MM.1S (cell line): ENCODE data around the gene MRPL38.

Source experiments
- CTCF ChIP-seq: fragments of 300-600 bp; sonication (generic); IDR thresholded peaks from 2 replicates; pipeline ENCODE4 v1.5.1; 2016; ENCODE audit warnings: antibody characterized with exemption, low read length, mixed read lengths
- EZH2 ChIP-seq: fragments of 300-600 bp; sonication (generic); optimal IDR thresholded peaks from 2 replicates; pipeline ENCODE3; 2017; ENCODE audit warnings: low read depth, mild to moderate bottlenecking, antibody characterized with exemption, low read length, mixed read lengths
- EZH2phosphoT487 ChIP-seq: fragments of 300-600 bp; sonication (generic); IDR thresholded peaks from 2 replicates; pipeline ENCODE4 v1.6.1; 2018; ENCODE audit warnings: antibody characterized with exemption, low read length

GRCh38 chr17:75895370-75896155, 9.1 kb downstream of the MRPL38 start:
- TF ChIP-seq CTCF: peak; percentile 32
- no peak for TF ChIP-seq EZH2phosphoT487
- TF ChIP-seq EZH2: no peak
